K562 (cell line): ENCODE data around the gene GAS1. TPM values are rescaled to one million over a fixed set of nuclear protein-coding genes. Genes with fewer than 3 reads are reported as not detected.

ENCODE experiments used
- ATAC-seq: fragments of 200-7000 bp; cut with Tn5 transposase; 3 replicates; pipeline ENCODE4 v1.9.1; 2020; ENCODE audit warnings: moderate library complexity
- BruUV-seq: library from RNA; stranded (reverse); fragments of 400-500 nt; replicated peaks from 2 replicates; lab custom pipeline; 2021; lab: Mats Ljungman, UMichigan
- CTCF ChIA-PET: fragments of 300-600 bp; formaldehyde crosslinking; extraction: SDS; loops from one replicate; lab custom pipeline; 2021; ENCODE audit warnings: low intra/inter-chr PET ratio; lab: Yijun Ruan, JAX
- POLR2A ChIA-PET: fragments of 300-600, 350-650 bp; sonication (Branson Sonifier 250); formaldehyde crosslinking; extraction: SDS; loops from one replicate; lab custom pipeline; 2021; ENCODE audit warnings: antibody characterized with exemption, inconsistent platforms; lab: Yijun Ruan, JAX
- DNase-seq, 4 experiments: peaks; one replicate each; pipeline versions ENCODE4 v3.0.0 to v3.0.0-alpha.2; 2011 to 2018; ENCODE audit warnings: low spot score in 3 of 4, mixed read lengths in 3 of 4; ENCODE audit errors: extremely low read depth in 1 of 4
- FAIRE-seq: peaks from 2 replicates; lab custom pipeline; 2011; peaks lifted over from hg19 to GRCh38; lab: Jason Lieb, UNC
- H2AFZ ChIP-seq: 2 replicates; pipeline ENCODE4 v1.6.0; 2011; ENCODE audit warnings: low read depth, low read length, control low read depth, inconsistent platforms
- H3K27ac ChIP-seq: fragments of 200-600 bp; 3 replicates; pipeline ENCODE4 v1.8.0; 2011; ENCODE audit warnings: low read depth, mild to moderate bottlenecking, control low read depth, inconsistent platforms, low read length, moderate library complexity, mixed read lengths; ENCODE audit errors: extremely low read depth
- H3K27me3 ChIP-seq, 2 experiments: fragments of 300-600 bp in 1 of 2; 2 replicates in 1 of 2; 3 replicates in 1 of 2; pipeline versions ENCODE4 v1.6.0 to v1.8.0; 2011; ENCODE audit warnings: inconsistent platforms in 2 of 2, low read length in 2 of 2, mild to moderate bottlenecking in 1 of 2, mixed read lengths in 1 of 2, moderate library complexity in 1 of 2; ENCODE audit not compliant: control insufficient read depth in 2 of 2, insufficient read depth in 2 of 2
- H3K36me3 ChIP-seq: fragments of 300-600 bp; 3 replicates; pipeline ENCODE4 v1.8.0; 2011; ENCODE audit warnings: mild to moderate bottlenecking, low read length, inconsistent platforms; ENCODE audit not compliant: control insufficient read depth, insufficient read depth
- H3K4me1 ChIP-seq, 2 experiments: fragments of 200-600 bp in 1 of 2; replicated peaks in 1 of 2; 2 replicates in 1 of 2; 3 replicates in 1 of 2; pipeline versions ENCODE4 v1.5.1 to v1.8.0; 2011; ENCODE audit warnings: inconsistent platforms in 2 of 2, low read length in 2 of 2, mild to moderate bottlenecking in 1 of 2, mixed read lengths in 1 of 2, moderate library complexity in 1 of 2; ENCODE audit not compliant: control insufficient read depth in 2 of 2, insufficient read depth in 2 of 2
- H3K4me2 ChIP-seq: 2 replicates; pipeline ENCODE4 v1.6.1; 2011; ENCODE audit warnings: low read length, control low read depth, inconsistent platforms, mixed read lengths; ENCODE audit not compliant: insufficient read depth
- H3K4me3 ChIP-seq: fragments of 200-600 bp; sonication (generic), shearing (Covaris generic); 2 replicates; pipeline ENCODE4 v1.5.1; 2016; ENCODE audit warnings: control low read depth, inconsistent platforms
- H3K79me2 ChIP-seq: fragments of 200-600 bp; 3 replicates; pipeline ENCODE4 v1.8.0; 2011; ENCODE audit warnings: low read length, inconsistent platforms; ENCODE audit not compliant: control insufficient read depth, insufficient read depth
- H3K9ac ChIP-seq, 2 experiments: 2 replicates each; pipeline versions ENCODE4 v1.6.0 to v1.6.1; 2011; ENCODE audit warnings: low read depth in 2 of 2, low read length in 2 of 2, control low read depth in 1 of 2, inconsistent platforms in 1 of 2, mild to moderate bottlenecking in 1 of 2, mixed read lengths in 1 of 2; ENCODE audit not compliant: insufficient read depth in 1 of 2
- H3K9me1 ChIP-seq: one replicate; pipeline ENCODE4 v1.6.0; 2011; ENCODE audit warnings: inconsistent platforms, mild to moderate bottlenecking, low read length, moderate library complexity; ENCODE audit not compliant: control insufficient read depth, insufficient read depth
- H3K9me3 ChIP-seq: replicated peaks from 2 replicates; pipeline ENCODE4 v1.5.1; 2011; ENCODE audit warnings: low read depth, low read length, inconsistent platforms; ENCODE audit not compliant: control insufficient read depth, insufficient read depth
- H4K20me1 ChIP-seq: replicated peaks from 2 replicates; pipeline ENCODE4 v1.6.1; 2011; ENCODE audit warnings: low read length, inconsistent platforms, mixed read lengths; ENCODE audit not compliant: control insufficient read depth, insufficient read depth
- ARID1B ChIP-seq: fragments of 450-650 bp; IDR thresholded peaks from 2 replicates; pipeline ENCODE4 v1.6.1; 2016; ENCODE audit warnings: antibody characterized with exemption, mild to moderate bottlenecking, inconsistent platforms
- DMBX1 ChIP-seq: fragments of 250-450 bp; sonication (Bioruptor Pico); IDR thresholded peaks from 2 replicates; pipeline ENCODE4 v1.8.0; 2022; ENCODE audit warnings: inconsistent platforms, mild to moderate bottlenecking, moderate library complexity, borderline replicate concordance
- GABPB1 ChIP-seq: sonication (generic); formaldehyde crosslinking; IDR thresholded peaks from 2 replicates; pipeline ENCODE4 v1.8.0; 2022; ENCODE audit warnings: mild to moderate bottlenecking, missing genetic modification reagents
- HNRNPH1 ChIP-seq: fragments of 200-400 bp; formaldehyde crosslinking; optimal IDR thresholded peaks from 2 replicates; pipeline ENCODE3; 2017; ENCODE audit warnings: low read depth, mild to moderate bottlenecking, low read length, moderate library complexity
- NFIC ChIP-seq: fragments of 450-650 bp; IDR thresholded peaks from 2 replicates; pipeline ENCODE4 v1.6.1; 2017; ENCODE audit warnings: mild to moderate bottlenecking, inconsistent platforms
- RBBP5 ChIP-seq: fragments of 200-600 bp; sonication (generic); IDR thresholded peaks from 2 replicates; pipeline ENCODE4 v1.6.1; 2012; ENCODE audit warnings: borderline replicate concordance, mild to moderate bottlenecking, low read length, control low read depth, inconsistent platforms; ENCODE audit not compliant: insufficient read depth, poor library complexity, severe bottlenecking
- TOE1 ChIP-seq, 2 experiments: fragments of 450-650 bp in 1 of 2; sonication (generic) in 1 of 2; formaldehyde crosslinking in 1 of 2; IDR thresholded peaks; 2 replicates each; pipeline versions ENCODE4 v1.7.1 to v1.8.0; 2016 to 2022; ENCODE audit warnings: borderline replicate concordance in 2 of 2, mild to moderate bottlenecking in 2 of 2, antibody characterized with exemption in 1 of 2, inconsistent platforms in 1 of 2, low read depth in 1 of 2, missing genetic modification reagents in 1 of 2, moderate library complexity in 1 of 2
- ZFP30 ChIP-seq: fragments of 250-450 bp; sonication (Bioruptor Pico); IDR thresholded peaks from 2 replicates; pipeline ENCODE4 v1.8.0; 2022; ENCODE audit warnings: moderate library complexity, mild to moderate bottlenecking, inconsistent platforms, borderline replicate concordance
- ZNF124 ChIP-seq: sonication (generic); formaldehyde crosslinking; IDR thresholded peaks from 2 replicates; pipeline ENCODE4 v1.8.1; 2022; ENCODE audit warnings: missing genetic modification reagents
- ZNF354B ChIP-seq: fragments of 250-450 bp; sonication (Bioruptor Pico); IDR thresholded peaks from 2 replicates; pipeline ENCODE4 v1.4.0; 2020
- ZSCAN29 ChIP-seq: fragments of 450-650 bp; IDR thresholded peaks from 2 replicates; pipeline ENCODE4 v1.6.1; 2017
- WGBS: fragments of 100-300 bp; shearing (Covaris generic); methylation state at CpG from one replicate; pipeline ENCODE4 v1.1.6; 2016; ENCODE audit warnings: low coverage, mixed read lengths; ENCODE audit not compliant: insufficient coverage; ENCODE audit errors: missing lambda C conversion rate; 5-methylcytosine and 5-hydroxymethylcytosine counted together
- in situ Hi-C: fragments of 300-500 bp; cut with MboI; formaldehyde crosslinking; loops from 4 replicates; pipeline ENCODE4 v1.15.0; 2018; ENCODE audit warnings: inconsistent platforms, mixed read lengths
- intact Hi-C: fragments of 100-400 bp; cut with micrococcal nuclease; formaldehyde crosslinking; loops from 2 replicates; pipeline ENCODE4 v1.14.2; 2022
- polyA plus RNA-seq, 8 experiments: library from polyadenylated mRNA; depleted of rRNA in 4 of 8; stranded (reverse) in 5 of 8; unstranded in 3 of 8; fragments of >200 nt; fragmentation: Nextera tagmentation in 2 of 8; fragmentation: Illumina TruSeq in 1 of 8; extraction: Ambion mirVana in 2 of 8; extraction: Trizol in 1 of 8; gene quantifications; 2 replicates each; pipeline versions ENCODE4 v1.2.1 to v1.2.3, GENCODE V29; 2011 to 2014; ENCODE audit warnings: inconsistent platforms in 1 of 8, missing spikeins in 1 of 8
- total RNA-seq, 7 experiments: library from RNA; depleted of rRNA in 6 of 7; stranded (reverse); fragments of >200 nt in 6 of 7; fragmentation: Illumina TruSeq in 2 of 7; extraction: Trizol in 2 of 7; gene quantifications; 2 replicates each; pipeline versions ENCODE4 v1.2.1 to v1.2.3, GENCODE V29; 2011 to 2021; ENCODE audit warnings: low replicate concordance in 1 of 7
- TF ChIP-seq, protein P1 (sequence below): fragments of 450-650 bp; formaldehyde crosslinking; IDR thresholded peaks from 2 replicates; pipeline ENCODE4 v1.4.0; 2020; ENCODE audit warnings: mild to moderate bottlenecking, mixed read lengths

The GAS1 gene
- total and polyA plus RNA-seq, 9 of the 15 experiments (the other 6 are each of a cell fraction or from before 2014, with no cell fraction given), result 0.07 to 0.09 TPM; not detected in 7

DNA sequence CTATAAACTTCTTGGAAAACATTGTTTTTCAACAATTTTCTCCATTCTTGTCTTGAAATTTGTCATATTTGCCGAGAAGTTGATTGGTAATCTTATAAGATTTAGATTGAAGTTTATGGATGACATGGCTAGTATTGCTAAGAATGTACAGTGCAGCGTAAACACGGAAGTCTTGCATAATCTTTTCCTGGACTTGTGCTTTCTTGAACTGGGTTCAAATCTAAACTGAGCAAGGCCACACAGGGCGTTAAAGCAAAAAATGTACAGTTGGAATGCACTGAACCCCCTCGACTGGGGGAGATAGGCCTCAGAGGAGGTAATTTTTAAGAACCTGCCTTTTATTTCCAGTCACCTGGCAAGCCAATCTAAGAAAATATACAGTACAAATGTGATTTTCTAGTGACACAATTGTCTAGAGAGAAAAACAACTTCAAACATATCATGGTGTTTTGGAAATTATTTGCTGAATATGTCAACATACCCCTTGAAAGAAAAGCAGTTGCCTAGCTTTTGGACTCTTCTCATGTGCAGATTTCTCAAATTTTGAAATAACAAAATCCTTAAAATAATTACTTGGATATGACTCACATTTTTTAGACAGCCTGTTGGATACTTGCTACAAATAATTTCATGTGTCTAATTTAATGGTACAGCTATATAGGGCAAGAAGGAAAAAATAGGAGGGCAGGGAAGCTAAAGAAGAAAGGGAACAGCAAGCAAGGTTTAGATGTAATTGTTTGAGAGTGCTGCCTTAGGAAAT is 18.5 kb upstream of the GAS1 start:
- CTCF ChIA-PET, result interaction anchor here (0.7 kb wide), 1 partner anchor 1684 kb away, joined by 3 read pairs; no protein-coding TSS in a partner anchor

DNA sequence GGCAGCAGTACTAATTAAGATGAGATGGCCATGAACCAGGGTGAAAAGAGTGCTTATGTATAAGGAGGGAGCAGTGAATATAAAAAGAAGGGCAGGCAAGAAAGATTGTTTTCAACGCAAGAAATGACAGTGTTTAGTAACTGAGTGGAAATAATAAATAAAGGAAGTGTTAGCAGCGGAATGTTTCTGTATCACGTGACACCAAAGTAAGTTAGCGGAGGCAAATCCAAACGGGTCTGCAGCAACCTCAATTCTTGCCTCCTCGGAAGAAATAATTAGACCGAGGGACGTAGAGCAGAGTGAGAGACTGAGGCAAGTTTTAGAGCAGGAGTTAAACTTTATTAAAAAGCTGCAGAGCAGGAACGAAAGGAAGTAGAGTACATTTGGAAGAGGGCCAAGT is 15.4 kb upstream of the GAS1 start:
- no peak overlapping the region for H3K9ac ChIP-seq
- 11% methylated on average over 9 of the region's 9 CpGs for WGBS
- intact Hi-C loops, result no loop called here
- DNase-seq, result no peak
- no peak for FAIRE-seq
- ChIA-PET POLR2A (no interaction called here), CTCF (no interaction called here)
- no peaks in the 10 kb centered on the region; a peak in 1 of 5 replicates for H3K4me1 ChIP-seq
- no peaks in the 10 kb centered on the region for H3K36me3 ChIP-seq
- no peak overlapping the region for H3K27ac ChIP-seq
- no peak overlapping the region for H3K4me3 ChIP-seq
- in situ Hi-C loops, result no loop called here
- no peaks in the 10 kb centered on the region for H3K9me3 ChIP-seq
- no peaks in the 10 kb centered on the region for H3K79me2 ChIP-seq
- no peaks in the 10 kb centered on the region for H3K9me1 ChIP-seq
- no peak overlapping the region for H2AFZ ChIP-seq
- H3K27me3 ChIP-seq, result no peaks in the 10 kb centered on the region; a peak in 1 of 5 replicates
- H3K4me2 ChIP-seq, result no peak overlapping the region
- no peaks in the 10 kb centered on the region for H4K20me1 ChIP-seq
- no TSS peak for BruUV-seq
- ATAC-seq, result no peak
- TF ChIP-seq NFIC, result peak; percentile 40; the same call in 1 of the 2 replicates
- TF ChIP-seq TOE1 (IDR thresholded peaks at IDR 0.05; ENCODE audit: borderline replicate concordance), result 0 out of 2 replicates have a peak, but pooled peaks have one; percentile 45
- TF ChIP-seq TOE1 (CRISPR knock-in tag; IDR thresholded peaks at IDR 0.05; ENCODE audit: borderline replicate concordance, low read depth), result no peak
- no peak for TF ChIP-seq ARID1B
- TF ChIP-seq RBBP5, result no peak
- no peak for TF ChIP-seq ZNF354B (CRISPR knock-in tag)
- no peak for TF ChIP-seq ZNF124 (CRISPR knock-in tag)
- no peak for TF ChIP-seq HNRNPH1
- TF ChIP-seq ZFP30 (CRISPR knock-in tag), result no peak
- TF ChIP-seq GABPB1 (CRISPR knock-in tag), result no peak
- TF ChIP-seq, protein P1, sequence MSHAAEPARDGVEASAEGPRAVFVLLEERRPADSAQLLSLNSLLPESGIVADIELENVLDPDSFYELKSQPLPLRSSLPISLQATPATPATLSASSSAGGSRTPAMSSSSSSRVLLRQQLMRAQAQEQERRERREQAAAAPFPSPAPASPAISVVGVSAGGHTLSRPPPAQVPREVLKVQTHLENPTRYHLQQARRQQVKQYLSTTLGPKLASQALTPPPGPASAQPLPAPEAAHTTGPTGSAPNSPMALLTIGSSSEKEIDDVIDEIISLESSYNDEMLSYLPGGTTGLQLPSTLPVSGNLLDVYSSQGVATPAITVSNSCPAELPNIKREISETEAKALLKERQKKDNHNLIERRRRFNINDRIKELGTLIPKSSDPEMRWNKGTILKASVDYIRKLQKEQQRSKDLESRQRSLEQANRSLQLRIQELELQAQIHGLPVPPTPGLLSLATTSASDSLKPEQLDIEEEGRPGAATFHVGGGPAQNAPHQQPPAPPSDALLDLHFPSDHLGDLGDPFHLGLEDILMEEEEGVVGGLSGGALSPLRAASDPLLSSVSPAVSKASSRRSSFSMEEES, result peak; percentile 88

More for the DNA sequence above, 18.5 kb upstream of the GAS1 start:
- no peak overlapping the region for H2AFZ ChIP-seq
- FAIRE-seq, result no peak
- TF ChIP-seq ZSCAN29 (no peak), DMBX1 (CRISPR knock-in tag) (no peak)
- TF ChIP-seq, all 486 proteins: peak for 0
- Histone ChIP-seq H3K4me2 (no peak overlapping the region), H3K36me3 (no peaks in the 10 kb centered on the region), H3K4me1 (no peaks in the 10 kb centered on the region), H3K9me1 (no peaks in the 10 kb centered on the region), H3K9me3 (no peaks in the 10 kb centered on the region), H3K9ac (no peak overlapping the region), H3K27ac (no peak overlapping the region), H3K79me2 (no peaks in the 10 kb centered on the region), H4K20me1 (no peaks in the 10 kb centered on the region), H3K27me3 (no peaks in the 10 kb centered on the region; a peak in 1 of 5 replicates), H3K4me3 (no peak overlapping the region)
- in situ Hi-C loops (no loop called here), intact Hi-C loops (no loop called here)
- BruUV-seq, result no TSS peak
- ATAC-seq, result no peak
- no peak for DNase-seq
- POLR2A ChIA-PET, result no interaction called here
- 0% methylated on average over 5 of the region's 5 CpGs for WGBS
